Hematopoietic multipotent progenitor cell treated with erythropoietin and hydrocortisone succinate and interleukin-3 and kit ligand, for 6 days (in vitro differentiated cells): ENCODE results near the gene C4B.
"Not testable (repeated sequence)": the region's sequence is repeated elsewhere in the genome, so short reads cannot be mapped to it uniquely, and the experiment has no call there.

Experiments used
- DNase-seq: peaks from one replicate; pipeline ENCODE4 v3.0.0-alpha.2; 2015

The C4B gene

GRCh38 chr6:32037598-32038524, 23.3 kb downstream of the C4B start, which contains the start of gene CYP21A2:
Gene CYP21A2, plus strand, starts transcription at chr6:32038415. Its CDS starts 8 bp downstream, at chr6:32038423.
- DNase-seq = not testable (repeated sequence)

- DNase-seq = not testable (repeated sequence)
Observed at GRCh38 chr6:32038878-32039277, 24.3 kb downstream of the C4B start.

- not testable (repeated sequence) for DNase-seq
Observed at GRCh38 chr6:32039321-32040274, 25.0 kb downstream of the C4B start.

GRCh38 chr6:32040299-32041049, 25.9 kb downstream of the C4B start:
- DNase-seq = not testable (repeated sequence)

GRCh38 chr6:32041050-32041321, 26.4 kb downstream of the C4B start:
- not testable (repeated sequence) for DNase-seq

- not testable (repeated sequence) for DNase-seq
Observed at GRCh38 chr6:32041385-32041784, 26.8 kb downstream of the C4B start.

GRCh38 chr6:32042276-32042675, 27.7 kb downstream of the C4B start:
- not testable (repeated sequence) for DNase-seq

GRCh38 chr6:32043589-32044380, 29.2 kb downstream of the C4B start:
- DNase-seq = not testable (repeated sequence)

- not testable (repeated sequence) for DNase-seq
Observed at GRCh38 chr6:32044916-32045315, 30.3 kb downstream of the C4B start.

- no peak for DNase-seq
Observed at GRCh38 chr6:32045811-32046449, 31.3 kb downstream of the C4B start.

- no peak for DNase-seq
Observed at GRCh38 chr6:32046450-32047083, 32.0 kb downstream of the C4B start.

GRCh38 chr6:32047084-32047478, 32.5 kb downstream of the C4B start:
- no peak for DNase-seq

GRCh38 chr6:32047539-32047854, 32.9 kb downstream of the C4B start:
- no peak for DNase-seq

GRCh38 chr6:32047855-32048766, 33.5 kb downstream of the C4B start:
- DNase-seq = peak; percentile 73

GRCh38 chr6:32049149-32049548, 34.6 kb downstream of the C4B start:
- DNase-seq = not testable (repeated sequence)

GRCh38 chr6:32049736-32050135, 35.1 kb downstream of the C4B start:
- not testable (repeated sequence) for DNase-seq

GRCh38 chr6:32050562-32050961, 36.0 kb downstream of the C4B start:
- no peak for DNase-seq

GRCh38 chr6:32052626-32053025, 38.0 kb downstream of the C4B start:
- DNase-seq = not testable (repeated sequence)

- not testable (repeated sequence) for DNase-seq
Observed at GRCh38 chr6:32053314-32053713, 38.7 kb downstream of the C4B start.

GRCh38 chr6:32055756-32056155, 41.2 kb downstream of the C4B start:
- not testable (repeated sequence) for DNase-seq
